Right hindlimb (tissue), 1 donor: ENCODE results near the gene SFRP5.
A peak's percentile ranks its signal among the peaks of the same experiment; 100 is the strongest.

Experiments
- DNase-seq: peaks from one replicate; pipeline ENCODE4 v3.0.0-alpha.2; 2018

The SFRP5 gene

GRCh38 chr10:97734021-97734420, 37.8 kb downstream of the SFRP5 start:
- DNase-seq = no peak

GRCh38 chr10:97733256-97733655, 38.5 kb downstream of the SFRP5 start:
- no peak for DNase-seq

GRCh38 chr10:97732052-97732359, 39.8 kb downstream of the SFRP5 start:
- no peak for DNase-seq

- peak; percentile 80 for DNase-seq
Measured at GRCh38 chr10:97731346-97732051, 40.3 kb downstream of the SFRP5 start.

GRCh38 chr10:97729014-97729413, 42.8 kb downstream of the SFRP5 start:
- DNase-seq = no peak

- peak; percentile 65 for DNase-seq
Measured at GRCh38 chr10:97726636-97727178, 45.1 kb downstream of the SFRP5 start.

- no peak for DNase-seq
Measured at GRCh38 chr10:97724341-97724941, 47.4 kb downstream of the SFRP5 start.

- no peak for DNase-seq
Measured at GRCh38 chr10:97723001-97723400, 48.8 kb downstream of the SFRP5 start.

- DNase-seq = no peak
Measured at GRCh38 chr10:97721871-97722780, 49.7 kb downstream of the SFRP5 start.

GRCh38 chr10:97719602-97720001, 52.2 kb downstream of the SFRP5 start:
- DNase-seq = no peak

- peak; percentile 39 for DNase-seq
Measured at GRCh38 chr10:97718659-97719142, 53.1 kb downstream of the SFRP5 start.

- DNase-seq = no peak
Measured at GRCh38 chr10:97718178-97718577, 53.6 kb downstream of the SFRP5 start.

- DNase-seq = no peak
Measured at GRCh38 chr10:97717627-97718026, 54.2 kb downstream of the SFRP5 start.
